ENCODE measurements around the gene NTNG1. TPM values are rescaled to one million over a fixed set of nuclear protein-coding genes. Genes with fewer than 3 reads are reported as not detected.
"Not testable (repeated sequence)": the region's sequence is repeated elsewhere in the genome, so short reads cannot be mapped to it uniquely, and the experiment has no call there.

NTNG1 gene
- total RNA-seq, 1 donor from 2014 or later, result 8.1 TPM

GRCh38 chr1:107162745-107163144 is 21.9 kb downstream of the NTNG1 start:
- Histone ChIP-seq H3K9me3 (ENCODE audit: insufficient read depth, low read depth, low read length) (peaks cover 5% of the 10 kb centered on the region), H3K79me2 (ENCODE audit: insufficient read depth, low read length) (peaks cover 42% of the 10 kb centered on the region), H2AFZ (ENCODE audit: low read depth, low read length) (no peak overlapping the region), H4K20me1 (ENCODE audit: insufficient read depth, low read length) (no peaks in the 10 kb centered on the region), H3K36me3 (ENCODE audit: insufficient read depth, low read length) (no peaks in the 10 kb centered on the region), H3K27me3 (ENCODE audit: insufficient read depth, low read length) (no peaks in the 10 kb centered on the region), H3K4me1 (ENCODE audit: insufficient read depth, low read length) (no peaks in the 10 kb centered on the region), H3K9ac (ENCODE audit: low read length) (no peak overlapping the region), H3K4me2 (ENCODE audit: low read length) (no peak overlapping the region), H3K4me3 (ENCODE audit: insufficient read depth, low read depth, low read length) (no peak overlapping the region), H3K27ac (ENCODE audit: low read depth, low read length) (no peak overlapping the region)
- DNase-seq (ENCODE audit: low read depth) (no peak), FAIRE-seq (no peak)
- no peak overlapping the region for H3K4me3 Mint-ChIP-seq (ENCODE audit: unreplicated experiment)
- peaks cover 5% of the 10 kb centered on the region for H3K4me1 Mint-ChIP-seq (ENCODE audit: low read depth, unreplicated experiment)
- TF ChIP-seq EZH2 (IDR thresholded peaks at IDR 0.05; ENCODE audit: insufficient read depth, low read length), result no peak
- TF ChIP-seq, protein P1, sequence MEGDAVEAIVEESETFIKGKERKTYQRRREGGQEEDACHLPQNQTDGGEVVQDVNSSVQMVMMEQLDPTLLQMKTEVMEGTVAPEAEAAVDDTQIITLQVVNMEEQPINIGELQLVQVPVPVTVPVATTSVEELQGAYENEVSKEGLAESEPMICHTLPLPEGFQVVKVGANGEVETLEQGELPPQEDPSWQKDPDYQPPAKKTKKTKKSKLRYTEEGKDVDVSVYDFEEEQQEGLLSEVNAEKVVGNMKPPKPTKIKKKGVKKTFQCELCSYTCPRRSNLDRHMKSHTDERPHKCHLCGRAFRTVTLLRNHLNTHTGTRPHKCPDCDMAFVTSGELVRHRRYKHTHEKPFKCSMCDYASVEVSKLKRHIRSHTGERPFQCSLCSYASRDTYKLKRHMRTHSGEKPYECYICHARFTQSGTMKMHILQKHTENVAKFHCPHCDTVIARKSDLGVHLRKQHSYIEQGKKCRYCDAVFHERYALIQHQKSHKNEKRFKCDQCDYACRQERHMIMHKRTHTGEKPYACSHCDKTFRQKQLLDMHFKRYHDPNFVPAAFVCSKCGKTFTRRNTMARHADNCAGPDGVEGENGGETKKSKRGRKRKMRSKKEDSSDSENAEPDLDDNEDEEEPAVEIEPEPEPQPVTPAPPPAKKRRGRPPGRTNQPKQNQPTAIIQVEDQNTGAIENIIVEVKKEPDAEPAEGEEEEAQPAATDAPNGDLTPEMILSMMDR (IDR thresholded peaks at IDR 0.05; ENCODE audit: insufficient read depth, low read depth, low read length), result no peak
- H3K36me3 Mint-ChIP-seq (ENCODE audit: low read depth, unreplicated experiment), result peaks cover 2% of the 10 kb centered on the region
- no peak overlapping the region for H3K27ac Mint-ChIP-seq (ENCODE audit: unreplicated experiment)
- no peaks in the 10 kb centered on the region for H3K27me3 Mint-ChIP-seq (ENCODE audit: low read depth, unreplicated experiment)
- H3K9me3 Mint-ChIP-seq (ENCODE audit: unreplicated experiment), result peaks cover 6% of the 10 kb centered on the region

- not testable (repeated sequence) for H3K27me3 ChIP-seq (ENCODE audit: insufficient read depth, low read length); H3K4me1 ChIP-seq (ENCODE audit: insufficient read depth, low read length); H3K27me3 Mint-ChIP-seq (ENCODE audit: low read depth, unreplicated experiment); H3K4me2 ChIP-seq (ENCODE audit: low read length); H3K4me1 Mint-ChIP-seq (ENCODE audit: low read depth, unreplicated experiment); H3K9me3 Mint-ChIP-seq (ENCODE audit: unreplicated experiment); H3K9ac ChIP-seq (ENCODE audit: low read length); H3K9me3 ChIP-seq (ENCODE audit: insufficient read depth, low read depth, low read length); H3K4me3 Mint-ChIP-seq (ENCODE audit: unreplicated experiment); H3K27ac ChIP-seq (ENCODE audit: low read depth, low read length); H2AFZ ChIP-seq (ENCODE audit: low read depth, low read length); H3K36me3 ChIP-seq (ENCODE audit: insufficient read depth, low read length); DNase-seq (ENCODE audit: low read depth); H3K27ac Mint-ChIP-seq (ENCODE audit: unreplicated experiment); FAIRE-seq; H4K20me1 ChIP-seq (ENCODE audit: insufficient read depth, low read length); H3K36me3 Mint-ChIP-seq (ENCODE audit: low read depth, unreplicated experiment); H3K4me3 ChIP-seq (ENCODE audit: insufficient read depth, low read depth, low read length)
- H3K79me2 ChIP-seq (ENCODE audit: insufficient read depth, low read length), result peaks cover 31% of the 10 kb centered on the region
These were observed 24.1 kb downstream of the NTNG1 start for GRCh38 chr1:107164901-107165300.

DNA sequence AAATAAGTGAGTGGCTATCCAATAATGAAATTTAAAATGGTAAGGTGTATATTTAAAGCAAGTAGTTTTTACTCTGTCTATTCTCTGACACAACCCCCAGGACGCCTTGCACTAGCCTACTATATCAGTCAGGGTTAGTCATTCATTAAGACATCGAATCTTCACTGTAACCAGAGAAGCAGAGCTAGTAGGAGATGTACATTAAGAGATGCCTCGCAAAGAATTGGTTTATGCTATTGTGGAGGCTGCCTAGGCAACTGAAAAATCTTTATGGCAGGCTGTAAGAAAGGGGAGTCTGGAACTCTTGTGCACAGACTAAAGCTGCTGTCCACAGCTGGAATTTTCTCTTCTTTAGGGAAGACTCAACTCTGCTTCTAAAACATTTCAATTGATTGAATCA is 28.8 kb downstream of the NTNG1 start:
- Histone ChIP-seq H3K9ac (ENCODE audit: low read length) (no peak overlapping the region), H3K9me3 (ENCODE audit: insufficient read depth, low read depth, low read length) (no peaks in the 10 kb centered on the region), H4K20me1 (ENCODE audit: insufficient read depth, low read length) (no peaks in the 10 kb centered on the region), H3K27me3 (ENCODE audit: insufficient read depth, low read length) (no peaks in the 10 kb centered on the region), H3K27ac (ENCODE audit: low read depth, low read length) (no peak overlapping the region), H3K4me3 (ENCODE audit: insufficient read depth, low read depth, low read length) (no peak overlapping the region), H3K4me1 (ENCODE audit: insufficient read depth, low read length) (no peaks in the 10 kb centered on the region), H3K4me2 (ENCODE audit: low read length) (no peak overlapping the region), H3K79me2 (ENCODE audit: insufficient read depth, low read length) (peaks cover 4% of the 10 kb centered on the region), H3K36me3 (ENCODE audit: insufficient read depth, low read length) (no peaks in the 10 kb centered on the region), H2AFZ (ENCODE audit: low read depth, low read length) (no peak overlapping the region)
- DNase-seq (ENCODE audit: low read depth) (no peak), FAIRE-seq (no peak)
- Mint-ChIP-seq H3K27me3 (ENCODE audit: low read depth, unreplicated experiment) (no peaks in the 10 kb centered on the region), H3K4me1 (ENCODE audit: low read depth, unreplicated experiment) (peaks cover 19% of the 10 kb centered on the region), H3K4me3 (ENCODE audit: unreplicated experiment) (no peak overlapping the region), H3K36me3 (ENCODE audit: low read depth, unreplicated experiment) (peaks cover 2% of the 10 kb centered on the region), H3K9me3 (ENCODE audit: unreplicated experiment) (peaks cover 5% of the 10 kb centered on the region), H3K27ac (ENCODE audit: unreplicated experiment) (no peak overlapping the region)
- TF ChIP-seq EZH2 (IDR thresholded peaks at IDR 0.05; ENCODE audit: insufficient read depth, low read length), result no peak
- TF ChIP-seq, protein P1 (IDR thresholded peaks at IDR 0.05; ENCODE audit: insufficient read depth, low read depth, low read length), result no peak
